DOHH2 (cell line): ENCODE measurements around the gene CNTNAP2.

ENCODE experiments used
- EZH2phosphoT487 ChIP-seq: fragments of 200-600 bp; sonication (generic); IDR thresholded peaks from 2 replicates; pipeline ENCODE4 v1.6.1; 2017; ENCODE audit warnings: borderline replicate concordance, mild to moderate bottlenecking, antibody characterized with exemption, low read length, moderate library complexity, mixed read lengths
- TF ChIP-seq, protein P1 (sequence below): fragments of 200-600 bp; sonication (generic); IDR thresholded peaks from one replicate; pipeline ENCODE4 v1.5.1; 2014; ENCODE audit warnings: antibody characterized with exemption, mild to moderate bottlenecking, low read depth, low read length; ENCODE audit not compliant: poor library complexity, severe bottlenecking

DNA sequence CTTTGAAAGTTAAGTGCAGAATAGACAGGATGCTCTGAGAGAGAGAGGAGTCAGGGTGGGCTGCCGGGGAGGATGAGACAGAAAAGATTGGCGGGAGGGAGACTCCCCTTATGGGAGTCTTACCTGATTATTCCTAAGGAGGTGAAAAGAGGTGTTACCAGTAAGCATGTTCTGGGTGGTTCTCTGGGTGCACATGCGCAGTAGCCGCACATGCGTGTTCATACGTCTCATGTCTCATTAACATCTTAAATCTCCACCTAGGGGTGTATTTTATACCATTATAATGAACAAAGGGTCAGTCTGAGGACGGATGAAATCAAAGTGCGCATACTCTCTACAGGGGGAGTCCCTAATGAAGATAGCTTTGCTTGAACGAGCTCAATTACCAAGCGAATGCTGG, 1881.0 kb downstream of the CNTNAP2 start:
- TF ChIP-seq, protein P1, sequence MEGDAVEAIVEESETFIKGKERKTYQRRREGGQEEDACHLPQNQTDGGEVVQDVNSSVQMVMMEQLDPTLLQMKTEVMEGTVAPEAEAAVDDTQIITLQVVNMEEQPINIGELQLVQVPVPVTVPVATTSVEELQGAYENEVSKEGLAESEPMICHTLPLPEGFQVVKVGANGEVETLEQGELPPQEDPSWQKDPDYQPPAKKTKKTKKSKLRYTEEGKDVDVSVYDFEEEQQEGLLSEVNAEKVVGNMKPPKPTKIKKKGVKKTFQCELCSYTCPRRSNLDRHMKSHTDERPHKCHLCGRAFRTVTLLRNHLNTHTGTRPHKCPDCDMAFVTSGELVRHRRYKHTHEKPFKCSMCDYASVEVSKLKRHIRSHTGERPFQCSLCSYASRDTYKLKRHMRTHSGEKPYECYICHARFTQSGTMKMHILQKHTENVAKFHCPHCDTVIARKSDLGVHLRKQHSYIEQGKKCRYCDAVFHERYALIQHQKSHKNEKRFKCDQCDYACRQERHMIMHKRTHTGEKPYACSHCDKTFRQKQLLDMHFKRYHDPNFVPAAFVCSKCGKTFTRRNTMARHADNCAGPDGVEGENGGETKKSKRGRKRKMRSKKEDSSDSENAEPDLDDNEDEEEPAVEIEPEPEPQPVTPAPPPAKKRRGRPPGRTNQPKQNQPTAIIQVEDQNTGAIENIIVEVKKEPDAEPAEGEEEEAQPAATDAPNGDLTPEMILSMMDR: no peak
- TF ChIP-seq EZH2phosphoT487: no peak
